ENCODE results near the gene HASPIN.
"Not testable (repeated sequence)": the region's sequence is repeated elsewhere in the genome, so short reads cannot be mapped to it uniquely, and the experiment has no call there.

Gene HASPIN

DNA sequence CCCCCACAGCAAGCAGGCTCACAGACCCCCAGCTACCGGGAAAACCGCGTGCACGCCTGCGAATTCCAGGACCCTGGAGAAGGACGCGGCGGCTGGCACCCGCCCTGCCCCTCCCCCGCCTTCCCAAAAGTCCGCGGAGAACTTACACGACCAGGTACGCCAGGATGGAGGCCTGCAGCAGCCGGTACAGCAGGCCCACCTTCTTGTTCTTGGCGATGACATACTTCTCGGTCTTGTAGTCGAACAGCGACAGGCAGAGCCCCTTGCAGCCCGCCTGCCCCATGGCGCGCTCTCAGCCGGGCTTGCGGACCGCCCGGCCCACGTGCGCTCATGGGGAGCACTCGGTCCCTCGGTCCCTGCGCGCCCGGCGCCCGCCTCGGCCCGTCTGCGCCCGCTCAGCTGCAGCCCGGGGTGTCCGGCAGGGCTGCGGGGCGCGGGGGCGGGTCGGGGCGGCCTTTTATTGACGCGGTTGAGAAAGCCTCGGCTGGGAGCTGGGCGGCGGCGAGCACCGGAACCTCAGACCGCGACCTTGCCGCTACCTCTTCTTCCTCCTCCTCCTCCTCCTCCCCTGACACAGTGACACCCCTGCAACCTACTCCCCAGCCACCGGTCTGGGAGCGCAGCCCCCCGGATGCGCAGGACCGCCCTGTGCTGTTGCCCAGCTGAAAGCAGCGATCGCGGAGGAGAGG, 27.8 kb upstream of the HASPIN start, which contains the start of gene P2RX5:
TSS of gene P2RX5 (minus strand) at position 433 of the 689 bp plus-strand sequence. CDS start at position 283, 150 bp downstream.
- peak in 1 of 2 experiments; percentile 44 for DNase-seq (ENCODE audit: low read depth in 2 of 2)

DNA sequence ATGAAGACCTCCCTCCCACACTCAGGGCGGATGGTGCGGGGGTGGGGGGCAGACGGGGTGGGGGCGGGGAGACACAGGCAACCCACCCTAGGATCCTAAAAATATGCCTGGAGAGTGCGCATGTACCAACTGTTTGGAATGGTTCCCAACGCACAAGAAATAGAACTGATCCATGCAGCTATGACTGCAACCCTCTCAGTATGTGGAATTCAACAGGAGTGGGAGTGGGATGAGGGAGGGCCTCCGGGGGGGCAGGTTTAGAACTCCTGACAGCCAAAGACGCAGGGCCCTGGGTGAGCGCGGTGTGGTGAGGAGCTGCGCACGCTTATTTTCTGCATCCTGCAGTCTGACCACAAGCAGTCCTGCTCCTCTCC, 26.6 kb upstream of the HASPIN start:
- no peak for DNase-seq (ENCODE audit: low read depth in 2 of 2)

DNA sequence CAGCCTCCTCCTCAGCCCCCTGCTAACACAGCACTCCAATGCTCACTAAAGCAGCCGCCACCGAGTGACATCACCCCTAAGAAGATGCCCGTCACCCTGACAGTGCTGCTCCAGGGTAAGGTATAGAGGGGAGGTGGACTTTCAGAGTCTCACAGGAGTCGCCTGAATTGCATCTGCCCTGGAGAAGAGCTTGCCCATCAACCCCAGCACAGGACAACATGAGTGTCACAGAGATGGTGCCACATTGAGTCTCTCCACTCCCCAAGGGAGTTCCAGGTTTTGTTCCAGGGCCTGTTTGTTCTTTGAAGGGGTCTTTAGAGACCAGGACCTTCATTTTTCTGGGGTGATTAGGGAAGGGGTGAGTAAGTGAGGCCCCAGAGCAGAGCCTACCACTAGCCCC, 25.6 kb upstream of the HASPIN start:
- DNase-seq (ENCODE audit: low read depth in 2 of 2) = no peak

DNA sequence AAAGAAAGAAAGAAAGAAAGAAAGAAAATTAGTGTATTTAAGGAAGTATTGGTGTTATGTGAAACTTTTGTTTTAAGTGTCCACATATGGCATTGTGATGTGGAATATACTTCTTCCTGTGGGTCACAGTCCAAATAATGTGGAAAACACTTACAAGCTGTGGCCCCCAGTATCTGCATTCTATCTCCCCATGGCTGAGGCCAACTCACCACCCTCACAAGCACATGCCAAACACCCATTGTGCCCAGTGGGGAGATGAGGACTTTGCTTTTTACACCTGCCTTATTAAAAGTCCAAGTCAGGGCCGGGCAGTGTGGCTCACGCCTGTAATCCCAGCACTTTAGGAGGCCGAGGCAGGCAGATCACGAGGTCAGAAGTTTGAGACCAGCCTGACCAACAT, 23.8 kb upstream of the HASPIN start:
- no peak for DNase-seq (ENCODE audit: low read depth in 2 of 2)

DNA sequence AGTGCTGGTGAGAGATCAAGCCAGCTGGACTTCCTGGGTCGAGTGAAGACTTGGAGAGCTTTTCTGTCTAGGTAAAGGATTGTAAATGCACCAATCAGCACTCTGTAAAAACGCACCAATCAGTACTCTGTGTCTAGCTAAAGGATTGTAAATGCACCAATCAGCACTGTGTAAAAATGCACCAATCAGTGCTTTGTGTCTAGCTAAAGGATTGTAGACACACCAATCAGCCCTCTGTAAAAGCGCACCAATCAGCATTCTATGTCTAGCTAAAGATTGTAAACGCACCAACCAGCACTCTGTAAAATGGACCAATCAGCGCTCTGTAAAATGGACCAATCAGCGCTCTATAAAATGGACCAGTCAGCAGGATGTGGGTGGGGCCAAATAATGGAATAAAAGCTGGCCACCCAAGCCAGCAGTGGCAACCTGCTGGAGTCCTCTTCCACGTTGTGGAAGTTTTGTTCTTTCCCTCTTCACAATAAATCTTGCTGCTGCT, 21.6 kb upstream of the HASPIN start:
- DNase-seq (ENCODE audit: low read depth in 2 of 2) = not testable (repeated sequence)

DNA sequence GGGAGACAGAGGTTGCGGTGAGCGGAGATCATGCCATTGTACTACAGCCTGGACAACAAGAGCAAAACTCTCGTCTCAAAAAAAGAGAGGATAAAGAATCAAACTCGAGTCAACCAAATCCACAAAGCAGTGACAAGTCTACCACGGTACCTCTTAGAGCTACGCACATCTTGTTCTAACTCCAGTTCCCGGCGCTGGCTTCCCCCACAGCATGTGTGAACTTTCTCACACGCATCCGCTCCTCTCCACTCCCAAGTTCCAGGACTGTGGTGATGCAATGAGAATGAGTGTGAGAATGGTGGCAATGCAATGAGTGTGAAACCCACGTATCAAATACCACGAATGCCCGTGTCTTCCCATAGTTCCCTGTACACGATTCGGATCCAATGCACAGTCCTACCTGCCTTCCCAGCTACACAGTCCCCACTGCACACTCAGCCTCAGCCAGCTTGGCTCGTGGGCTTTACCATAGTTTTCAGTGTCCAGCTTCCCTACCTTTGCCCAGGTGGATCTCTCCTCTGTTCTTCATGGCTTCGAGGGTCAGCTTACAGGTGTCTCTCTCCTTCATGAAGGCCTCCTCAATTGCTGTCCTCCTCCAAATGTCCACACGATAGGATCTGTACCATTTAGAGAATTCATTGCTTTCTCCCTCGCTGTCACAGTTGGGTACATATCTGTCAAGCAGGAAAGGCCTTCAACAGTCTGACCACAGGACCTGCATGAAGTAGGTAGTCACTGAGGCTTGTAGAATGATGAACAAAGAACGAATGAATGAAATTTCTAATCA, 18.6 kb upstream of the HASPIN start:
- no peak for DNase-seq (ENCODE audit: low read depth in 2 of 2)

DNA sequence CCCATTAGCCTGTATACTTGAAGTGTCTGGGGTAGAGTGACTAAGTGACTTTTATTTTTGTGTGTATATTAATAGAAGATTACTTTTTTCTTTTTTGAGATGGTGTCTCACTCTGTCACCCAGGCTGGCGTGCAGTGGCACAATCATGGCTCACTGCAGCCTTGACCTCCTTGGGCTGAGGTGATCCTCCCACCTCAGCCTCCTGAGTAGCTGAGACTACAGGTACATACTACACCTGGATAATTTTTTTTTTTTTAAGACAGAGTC, 18.1 kb upstream of the HASPIN start:
- not testable (repeated sequence) for DNase-seq (ENCODE audit: low read depth in 2 of 2)

DNA sequence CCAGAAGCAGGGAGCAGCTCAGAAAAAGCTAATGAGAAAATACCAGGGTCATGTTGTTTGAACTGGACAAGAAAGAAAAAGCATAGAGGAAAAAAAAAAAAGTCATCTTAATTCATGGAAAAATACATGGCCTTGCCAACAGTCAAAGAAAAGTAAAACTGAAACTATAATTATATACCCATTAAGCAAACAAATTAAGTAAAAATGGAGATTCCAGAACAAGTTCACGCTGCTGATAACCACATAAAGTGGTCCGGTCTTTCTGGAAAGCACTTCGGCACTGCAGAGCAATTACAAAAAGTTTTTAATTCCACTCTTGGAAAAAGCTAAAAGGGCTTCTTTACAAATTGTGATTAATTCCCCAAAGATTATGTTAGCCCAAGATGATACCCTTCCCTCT, 15.3 kb upstream of the HASPIN start:
- no peak for DNase-seq (ENCODE audit: low read depth in 2 of 2)

DNA sequence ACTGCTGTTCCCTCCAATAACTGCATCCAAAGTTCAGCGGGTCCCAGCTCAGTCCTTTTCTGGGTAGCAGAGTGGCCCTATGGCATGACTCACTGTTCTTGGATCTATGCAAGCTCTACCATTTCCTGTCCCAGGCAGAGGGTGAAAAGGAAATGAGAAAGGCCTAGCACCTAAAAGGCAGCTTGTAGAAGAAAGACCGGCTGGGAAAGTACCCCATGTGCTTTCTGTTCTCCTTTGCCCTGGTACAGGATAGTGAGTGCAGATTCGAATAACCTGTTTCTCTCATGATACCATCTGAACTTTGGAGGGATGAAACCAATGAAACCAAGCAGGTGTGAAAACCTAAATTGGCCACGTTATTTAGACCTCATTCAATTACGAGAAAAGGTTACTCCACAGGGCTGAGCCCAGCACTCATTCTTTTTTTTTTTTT, 12.7 kb upstream of the HASPIN start:
- DNase-seq (ENCODE audit: low read depth in 2 of 2) = peak; percentile 51 to 56

DNA sequence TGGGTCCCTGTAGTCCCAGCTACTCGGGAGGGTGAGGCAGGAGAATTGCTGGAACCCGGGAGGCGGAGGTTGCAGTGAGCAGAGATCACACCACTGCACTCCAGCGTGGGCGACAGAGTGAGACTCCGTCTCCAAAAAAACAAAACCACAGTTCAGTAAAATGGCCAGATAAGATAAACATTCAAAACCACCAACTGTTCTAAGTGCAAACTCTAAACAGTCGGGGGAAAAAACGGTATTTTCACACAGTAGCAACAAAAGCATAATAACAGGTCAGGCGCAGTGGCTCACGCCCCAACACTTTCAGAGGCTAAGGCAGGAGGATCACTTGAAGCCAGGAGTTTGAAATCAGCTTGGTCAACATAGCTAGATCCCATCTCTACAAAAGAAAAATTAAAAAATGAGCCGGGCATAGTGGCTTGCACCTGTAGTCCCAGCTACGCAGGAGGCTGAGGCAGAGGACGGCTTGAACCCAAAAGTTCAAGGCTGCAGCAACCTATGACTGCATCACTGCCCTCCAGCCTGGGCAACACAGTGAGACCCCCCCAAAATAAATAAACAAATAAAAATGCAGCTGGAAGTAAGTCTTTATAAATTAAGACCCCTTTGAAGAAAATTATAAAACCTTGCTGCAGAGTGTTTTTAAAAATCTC, 10.8 kb upstream of the HASPIN start:
- DNase-seq (ENCODE audit: low read depth in 2 of 2) = peak in 1 of 2 experiments; percentile 41

DNA sequence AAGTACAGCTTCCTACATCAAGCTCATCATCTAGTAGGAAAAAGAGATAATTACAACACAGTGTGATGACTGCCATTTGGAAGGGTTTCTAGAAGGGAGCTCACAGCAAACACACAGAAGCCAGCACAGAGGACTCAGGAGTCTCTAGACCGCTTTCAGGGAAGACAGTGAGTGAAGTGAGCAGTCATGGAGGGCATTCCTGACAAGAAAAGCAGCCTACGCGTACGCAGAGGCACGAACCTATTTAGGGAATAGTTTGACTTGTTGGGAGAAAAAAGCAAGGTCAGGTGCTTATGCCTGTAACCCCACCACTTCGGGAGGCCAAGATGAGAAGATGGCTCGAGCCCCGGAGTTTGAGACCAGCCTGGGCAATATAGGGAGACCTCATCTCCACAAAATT, 8.4 kb upstream of the HASPIN start:
- DNase-seq (ENCODE audit: low read depth in 2 of 2) = no peak

DNA sequence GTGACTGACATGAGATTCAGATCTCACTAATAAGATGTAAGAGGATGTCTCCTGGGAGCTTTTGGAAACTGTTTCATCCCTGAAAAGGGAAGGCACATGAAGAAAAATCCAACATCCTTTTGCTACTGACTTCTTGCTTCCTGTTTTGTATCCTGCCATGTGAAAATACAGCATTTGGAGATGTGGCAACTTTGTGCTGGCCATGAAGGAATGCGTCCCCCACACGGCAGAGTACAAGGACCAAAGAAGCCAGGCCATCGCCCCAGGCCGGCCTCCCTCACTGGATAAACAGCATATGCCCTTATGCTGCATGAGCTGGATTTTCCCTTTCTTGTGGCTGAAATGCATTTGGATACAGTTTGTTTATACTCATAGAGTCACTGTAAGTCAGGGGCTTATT, 5.5 kb upstream of the HASPIN start:
- no peak for DNase-seq (ENCODE audit: low read depth in 2 of 2)

DNA sequence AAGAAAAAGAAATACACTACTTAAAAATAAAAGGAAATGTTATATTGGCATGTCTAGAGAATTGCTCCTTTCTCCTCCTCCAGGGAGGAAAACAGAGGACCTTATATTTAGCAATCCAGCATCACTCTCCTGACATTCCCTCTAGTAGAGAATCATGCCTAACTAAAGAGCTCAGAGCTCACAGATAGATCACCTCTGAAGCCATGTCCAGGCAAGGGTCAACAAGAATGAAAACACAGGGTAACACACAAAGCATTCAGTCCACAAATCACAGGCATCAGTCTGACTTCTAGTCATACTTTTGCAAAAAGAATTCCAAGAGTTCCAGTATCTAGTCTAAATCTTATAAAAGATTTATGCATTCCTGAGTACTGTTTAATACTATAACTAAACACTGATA, 4.4 kb upstream of the HASPIN start:
- DNase-seq (ENCODE audit: low read depth in 2 of 2) = no peak

DNA sequence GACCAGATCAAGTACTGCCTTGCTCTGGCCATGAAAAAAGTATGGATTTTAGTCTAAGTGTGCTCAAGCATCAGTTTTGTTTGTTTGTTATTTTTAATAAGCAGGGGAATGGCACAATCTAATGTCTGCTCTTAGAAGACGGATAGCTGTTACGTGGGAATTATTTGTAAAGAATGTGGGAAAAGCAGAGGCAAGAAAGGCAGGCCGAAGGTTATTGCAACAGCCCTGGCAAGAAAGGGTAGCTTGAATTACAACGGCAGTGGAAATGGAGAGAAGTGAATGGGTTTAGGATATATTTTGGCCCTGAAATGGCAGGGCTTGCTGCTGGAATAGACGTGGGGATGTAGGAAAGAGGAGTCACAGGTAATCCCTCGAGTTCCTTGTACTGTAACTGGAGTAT, 987 bp upstream of the HASPIN start:
- DNase-seq (ENCODE audit: low read depth in 2 of 2) = no peak

DNA sequence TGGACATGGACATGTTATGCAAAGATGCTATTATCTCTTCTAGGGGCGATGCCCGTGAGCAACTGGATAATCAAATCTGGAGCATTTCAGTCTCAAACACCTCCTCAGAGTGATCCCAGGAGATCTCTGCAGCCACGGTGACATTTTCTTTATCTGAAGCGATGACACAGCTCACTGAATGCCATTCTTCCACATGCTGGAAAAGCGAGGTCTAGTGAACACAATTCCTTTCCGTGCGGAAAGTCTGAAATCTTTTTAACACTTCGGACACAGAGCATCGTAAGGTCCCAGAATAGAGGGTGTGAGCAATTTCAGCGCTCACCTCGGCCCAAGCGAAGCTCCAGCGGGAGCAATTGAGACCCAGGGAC, 531 bp upstream of the HASPIN start:
- DNase-seq (ENCODE audit: low read depth in 2 of 2) = no peak

DNA sequence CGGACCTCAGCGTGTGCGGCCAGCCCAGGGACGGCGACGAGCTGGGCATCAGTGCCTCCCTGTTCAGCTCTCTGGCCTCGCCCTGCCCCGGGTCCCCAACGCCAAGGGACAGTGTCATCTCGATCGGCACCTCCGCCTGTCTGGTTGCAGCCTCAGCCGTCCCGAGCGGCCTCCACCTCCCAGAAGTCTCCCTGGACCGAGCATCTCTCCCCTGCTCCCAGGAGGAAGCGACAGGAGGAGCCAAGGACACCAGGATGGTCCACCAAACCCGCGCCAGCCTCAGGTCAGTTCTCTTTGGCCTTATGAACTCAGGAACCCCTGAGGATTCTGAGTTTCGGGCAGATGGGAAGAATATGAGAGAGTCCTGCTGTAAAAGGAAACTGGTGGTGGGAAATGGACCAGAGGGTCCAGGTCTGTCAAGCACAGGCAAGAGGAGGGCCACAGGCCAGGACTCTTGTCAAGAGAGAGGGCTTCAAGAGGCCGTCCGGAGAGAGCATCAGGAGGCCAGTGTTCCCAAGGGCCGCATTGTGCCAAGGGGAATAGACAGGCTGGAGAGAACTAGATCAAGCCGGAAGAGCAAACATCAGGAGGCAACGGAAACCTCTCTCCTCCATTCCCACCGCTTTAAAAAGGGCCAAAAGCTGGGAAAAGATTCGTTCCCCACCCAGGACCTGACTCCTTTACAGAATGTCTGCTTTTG, 825 bp downstream of the HASPIN start:
- DNase-seq (ENCODE audit: low read depth in 2 of 2) = no peak

DNA sequence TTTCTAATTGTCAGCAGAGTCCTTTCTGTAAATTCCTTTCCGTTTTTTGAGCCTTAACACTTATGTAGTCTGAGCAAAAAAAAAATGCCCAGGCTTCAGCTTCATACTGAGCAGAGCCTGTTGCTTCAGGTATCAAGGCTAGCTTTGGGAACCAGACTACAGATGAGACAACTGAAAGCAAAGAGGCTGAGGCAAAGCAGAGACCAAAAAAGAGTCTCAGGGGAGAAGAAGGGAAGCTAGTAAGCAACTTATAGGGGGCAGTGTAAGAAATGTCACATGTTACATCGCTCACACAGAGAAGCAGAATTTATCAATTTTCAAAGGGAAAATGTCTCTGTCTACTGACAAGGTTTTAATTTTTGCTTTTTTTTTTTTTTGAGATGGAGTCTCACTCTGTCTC, 3.3 kb downstream of the HASPIN start:
- DNase-seq (ENCODE audit: low read depth in 2 of 2) = no peak

DNA sequence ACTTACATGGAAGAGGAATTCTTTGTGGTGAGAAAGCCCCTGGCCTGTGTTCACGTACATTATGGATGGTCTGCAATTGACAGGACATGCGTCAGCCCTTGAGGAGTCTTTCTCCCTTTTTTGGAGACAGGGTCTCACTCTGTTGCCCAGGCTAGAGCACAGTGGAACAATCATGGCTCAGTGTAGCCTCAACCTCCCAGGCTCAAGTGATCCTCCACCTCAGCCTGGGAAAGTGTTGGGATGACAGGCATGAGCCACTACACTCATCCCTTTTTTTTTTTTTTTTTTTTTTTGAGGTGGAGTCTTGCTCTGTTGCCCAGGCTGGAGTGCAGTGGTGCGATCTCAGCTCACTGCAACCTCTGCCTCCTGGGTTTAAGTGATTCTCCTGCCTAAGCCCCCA, 4.4 kb downstream of the HASPIN start:
- not testable (repeated sequence) for DNase-seq (ENCODE audit: low read depth in 2 of 2)

DNA sequence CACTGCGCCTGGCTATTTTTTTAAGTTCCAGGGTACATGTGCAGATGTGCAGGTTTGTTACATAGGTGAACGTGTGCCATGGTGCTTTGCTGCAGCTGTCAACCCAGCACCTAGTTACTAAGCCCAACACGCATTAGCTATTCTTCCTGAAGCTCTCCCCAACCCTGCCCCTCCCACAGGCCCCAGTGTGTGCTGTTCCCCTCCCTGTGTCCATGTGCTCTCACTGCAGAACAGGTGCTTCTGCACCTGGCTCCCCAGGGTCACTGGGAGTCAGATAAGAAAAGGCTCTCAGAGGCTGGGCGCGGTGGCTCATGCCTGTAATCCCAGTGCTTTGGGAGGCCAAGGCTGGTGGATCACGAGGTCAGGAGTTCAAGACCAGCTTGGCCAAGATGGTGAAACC, 6.2 kb downstream of the HASPIN start:
- DNase-seq (ENCODE audit: low read depth in 2 of 2) = no peak

DNA sequence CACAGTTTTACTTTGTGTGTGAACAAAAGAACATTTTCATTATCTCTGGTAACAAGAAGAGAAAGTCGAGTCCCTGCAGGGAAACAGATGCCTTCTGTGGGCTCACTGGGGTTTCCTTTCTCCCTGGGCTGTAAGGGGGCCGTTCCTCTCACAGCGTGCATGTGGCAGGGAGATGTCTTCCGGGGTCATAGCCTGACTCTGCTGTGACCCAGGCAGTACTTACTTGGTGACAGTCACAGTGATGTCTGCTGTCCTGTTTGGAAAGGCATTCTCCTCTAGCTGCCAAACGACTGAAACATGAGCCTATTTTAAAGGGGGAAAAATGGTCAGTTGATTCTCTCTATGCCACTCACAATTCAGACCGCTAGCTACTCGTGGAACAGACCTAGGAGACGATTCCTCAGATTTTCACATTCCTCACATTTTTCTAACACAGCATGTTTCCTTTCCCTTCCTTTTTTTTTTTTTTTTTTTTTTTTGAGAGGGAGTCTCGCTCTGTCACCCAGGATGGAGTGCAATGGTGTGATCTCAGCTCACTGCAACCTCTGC, 7.3 kb downstream of the HASPIN start:
- no peak for DNase-seq (ENCODE audit: low read depth in 2 of 2)

DNA sequence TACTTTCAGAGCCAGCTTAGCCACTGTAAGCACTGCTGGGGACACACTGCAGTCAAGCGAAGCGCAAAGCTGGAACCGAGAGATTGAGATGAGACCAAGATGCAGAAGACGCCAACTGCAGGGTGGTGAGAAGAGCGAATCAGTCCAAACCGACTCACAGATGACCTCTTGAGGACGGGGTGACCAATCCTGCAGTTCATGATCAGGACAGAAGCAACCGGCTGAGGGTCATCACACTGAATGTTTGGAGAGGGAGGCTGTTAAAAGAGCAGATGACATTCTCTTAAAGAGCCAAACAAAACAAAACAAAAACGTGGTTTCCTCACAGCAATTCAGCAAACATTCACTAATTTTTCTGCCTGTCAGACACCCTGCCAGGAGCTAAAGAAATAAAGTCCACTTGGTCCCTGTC, 8.5 kb downstream of the HASPIN start:
- DNase-seq (ENCODE audit: low read depth in 2 of 2) = no peak

DNA sequence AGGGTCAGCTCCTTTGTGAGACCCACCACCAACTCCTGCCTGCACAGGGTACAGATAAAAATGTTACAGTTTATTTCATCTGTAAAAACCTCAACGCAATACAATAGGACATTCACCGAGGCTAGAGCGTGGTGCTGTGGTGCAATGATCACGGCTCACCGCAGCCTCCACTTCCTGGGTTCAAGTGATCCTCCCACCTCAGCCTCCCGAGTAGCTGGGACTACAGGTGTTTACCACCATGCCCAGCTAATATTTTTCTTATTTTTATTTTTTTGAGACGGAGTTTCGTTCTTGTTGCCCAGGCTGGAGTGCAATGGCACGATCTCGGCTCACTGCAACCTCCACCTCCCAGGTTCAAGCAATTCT, 11.2 kb downstream of the HASPIN start:
- not testable (repeated sequence) for DNase-seq (ENCODE audit: low read depth in 2 of 2)

Data from stimulated activated CD4-positive, alpha-beta T cell treated with anti-CD3 and anti-CD28 coated beads, Interleukin-12 subunit alpha, Interleukin-12 subunit beta, amount 100 ng/mL, for 24 hours (primary cell).